GM12801 (cell line): ENCODE data around the gene CCNY.

ENCODE experiments used
- CTCF ChIP-seq: IDR thresholded peaks from one replicate; pipeline ENCODE4 v1.5.1; 2011; ENCODE audit warnings: control low read depth; ENCODE audit not compliant: insufficient read length; ENCODE audit errors: extremely low read depth

The CCNY gene

GRCh38 chr10:35336084-35336831 is at the start of gene CCNY:
Gene CCNY, plus strand, starts transcription at chr10:35336509. Its CDS starts 545 bp downstream, at chr10:35337054.
- no peak for TF ChIP-seq CTCF

- TF ChIP-seq CTCF: no peak
Measured at GRCh38 chr10:35289198-35289597, 47.1 kb upstream of the CCNY start.

GRCh38 chr10:35294506-35294905 is 41.8 kb upstream of the CCNY start:
- TF ChIP-seq CTCF: no peak

GRCh38 chr10:35299016-35299415 is 37.3 kb upstream of the CCNY start:
- TF ChIP-seq CTCF: no peak

GRCh38 chr10:35300063-35300699 is 36.1 kb upstream of the CCNY start:
- no peak for TF ChIP-seq CTCF

- TF ChIP-seq CTCF: no peak
Measured at GRCh38 chr10:35304649-35305048, 31.7 kb upstream of the CCNY start.

GRCh38 chr10:35306852-35307251 is 29.5 kb upstream of the CCNY start:
- TF ChIP-seq CTCF: no peak
